Stimulated activated CD4-positive, alpha-beta T cell treated with anti-CD3 and anti-CD28 coated beads, Interleukin-2, amount 100 ng/mL, for 48 hours (primary cell): ENCODE data around the gene RAD51B.

Experiments
- DNase-seq, 2 donors: peaks; one replicate each; pipeline ENCODE4 v3.0.0-alpha.2; 2020

The RAD51B gene

GRCh38 chr14:68507544-68508081 lies 688.0 kb downstream of the RAD51B start:
- DNase-seq: no peak

- DNase-seq: no peak
Measured at GRCh38 chr14:68508581-68508980, 689.0 kb downstream of the RAD51B start.

- DNase-seq: no peak
Measured at GRCh38 chr14:68509188-68509983, 689.8 kb downstream of the RAD51B start.

GRCh38 chr14:68510201-68511128 lies 690.9 kb downstream of the RAD51B start:
- no peak for DNase-seq

- DNase-seq: no peak
Measured at GRCh38 chr14:68511129-68512047, 691.8 kb downstream of the RAD51B start.

GRCh38 chr14:68512088-68512487 lies 692.5 kb downstream of the RAD51B start:
- no peak for DNase-seq

GRCh38 chr14:68513137-68513536 lies 693.6 kb downstream of the RAD51B start:
- DNase-seq: no peak

GRCh38 chr14:68513838-68514607 lies 694.4 kb downstream of the RAD51B start:
- DNase-seq: no peak

- DNase-seq: no peak
Measured at GRCh38 chr14:68514608-68515194, 695.1 kb downstream of the RAD51B start.

GRCh38 chr14:68516342-68516741 lies 696.8 kb downstream of the RAD51B start:
- DNase-seq: no peak

GRCh38 chr14:68518166-68518565 lies 698.6 kb downstream of the RAD51B start:
- DNase-seq: no peak

- DNase-seq: no peak
Measured at GRCh38 chr14:68518761-68519670, 699.4 kb downstream of the RAD51B start.

GRCh38 chr14:68519671-68520187 lies 700.1 kb downstream of the RAD51B start:
- DNase-seq: no peak

GRCh38 chr14:68520637-68521556 lies 701.3 kb downstream of the RAD51B start:
- DNase-seq: no peak

- no peak for DNase-seq
Measured at GRCh38 chr14:68521557-68521901, 702.0 kb downstream of the RAD51B start.

GRCh38 chr14:68521961-68522509 lies 702.5 kb downstream of the RAD51B start:
- DNase-seq: no peak

- DNase-seq: no peak
Measured at GRCh38 chr14:68522510-68523325, 703.1 kb downstream of the RAD51B start.

GRCh38 chr14:68523326-68523610 lies 703.7 kb downstream of the RAD51B start:
- DNase-seq: no peak
